WTC11 (cell line): ENCODE measurements around the gene PYGL.

Experiments used
- HMGA2 ChIP-seq: fragments of 250-450 bp; sonication (Bioruptor Pico); IDR thresholded peaks from 2 replicates; pipeline ENCODE4 v1.4.0; 2021; ENCODE audit warnings: mild to moderate bottlenecking, moderate library complexity
- JUN ChIP-seq: sonication (generic); formaldehyde crosslinking; IDR thresholded peaks from 2 replicates; pipeline ENCODE4 v1.8.0; 2023; ENCODE audit warnings: mild to moderate bottlenecking, missing genetic modification reagents
- NR2C2 ChIP-seq: sonication (generic); formaldehyde crosslinking; IDR thresholded peaks from 2 replicates; pipeline ENCODE4 v1.8.0; 2022; ENCODE audit warnings: mild to moderate bottlenecking, missing genetic modification reagents
- PRRX2 ChIP-seq: fragments of 250-450 bp; sonication (Bioruptor Pico); IDR thresholded peaks from 2 replicates; pipeline ENCODE4 v1.8.0; 2021; ENCODE audit warnings: mild to moderate bottlenecking
- SMAD3 ChIP-seq: sonication (generic); formaldehyde crosslinking; IDR thresholded peaks from 2 replicates; pipeline ENCODE4 v1.8.0; 2022; ENCODE audit warnings: missing genetic modification reagents, mild to moderate bottlenecking, borderline replicate concordance
- TEAD1 ChIP-seq: sonication (generic); formaldehyde crosslinking; IDR thresholded peaks from 2 replicates; pipeline ENCODE4 v1.8.0; 2022; ENCODE audit warnings: mild to moderate bottlenecking, missing genetic modification reagents
- TEAD4 ChIP-seq: sonication (generic); formaldehyde crosslinking; IDR thresholded peaks from 2 replicates; pipeline ENCODE4 v1.8.0; 2022; ENCODE audit warnings: mild to moderate bottlenecking, missing genetic modification reagents
- TF ChIP-seq, protein P1 (sequence below): sonication (generic); formaldehyde crosslinking; IDR thresholded peaks from 2 replicates; pipeline ENCODE4 v1.8.0; 2022; ENCODE audit warnings: mild to moderate bottlenecking, missing genetic modification reagents
- TF ChIP-seq, protein P2 (sequence below): sonication (generic); formaldehyde crosslinking; IDR thresholded peaks from 2 replicates; pipeline ENCODE4 v1.8.1; 2023; ENCODE audit warnings: mild to moderate bottlenecking, missing genetic modification reagents, moderate library complexity
- TF ChIP-seq, protein P3 (sequence below): sonication (generic); formaldehyde crosslinking; IDR thresholded peaks from 2 replicates; pipeline ENCODE4 v1.8.0; 2022; ENCODE audit warnings: mild to moderate bottlenecking, missing genetic modification reagents
- TF ChIP-seq, protein P4 (sequence below): fragments of 200-600 bp; IDR thresholded peaks from 2 replicates; pipeline ENCODE4 v1.8.0; 2022; ENCODE audit warnings: antibody characterized with exemption
- TF ChIP-seq, protein P5 (sequence below): sonication (generic); formaldehyde crosslinking; IDR thresholded peaks from 2 replicates; pipeline ENCODE4 v1.8.1; 2022; ENCODE audit warnings: missing genetic modification reagents, borderline replicate concordance
- TF ChIP-seq, protein P6 (sequence below): sonication (generic); formaldehyde crosslinking; IDR thresholded peaks from 2 replicates; pipeline ENCODE4 v1.8.1; 2022; ENCODE audit warnings: mild to moderate bottlenecking, moderate library complexity, missing genetic modification reagents
- TF ChIP-seq, protein P7 (sequence below): sonication (generic); formaldehyde crosslinking; IDR thresholded peaks from 2 replicates; pipeline ENCODE4 v1.8.1; 2023; ENCODE audit warnings: mild to moderate bottlenecking, moderate library complexity, missing genetic modification reagents

DNA sequence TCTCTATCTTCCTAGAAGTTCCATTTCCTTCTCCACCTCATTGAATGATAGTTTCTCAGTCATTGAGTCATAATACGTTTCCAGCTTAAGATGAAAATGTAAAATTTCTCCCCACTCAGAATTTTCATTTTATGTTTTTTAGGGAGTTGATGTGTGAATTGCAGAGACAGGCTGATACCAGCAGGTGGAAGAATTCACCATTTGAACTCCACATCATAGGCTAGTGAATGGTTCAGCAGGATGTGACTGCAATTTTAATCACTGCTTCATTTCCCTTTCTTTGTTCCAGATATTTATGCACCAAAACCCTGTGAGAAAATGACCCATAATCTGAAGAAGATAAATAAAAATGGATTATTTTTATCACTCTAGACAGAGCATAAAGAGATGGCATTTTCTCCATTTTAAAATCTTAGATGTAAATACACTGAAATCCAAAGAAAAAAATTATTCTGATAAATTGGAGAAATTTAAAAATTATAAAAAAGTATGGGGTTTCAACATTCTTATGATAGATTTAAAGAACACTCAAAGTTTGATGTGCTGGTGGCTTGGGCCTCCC lies 10.6 kb upstream of the PYGL start:
- no peak for TF ChIP-seq SMAD3 (CRISPR knock-in tag)
- no peak for TF ChIP-seq NR2C2 (CRISPR knock-in tag)
- TF ChIP-seq, protein P1, sequence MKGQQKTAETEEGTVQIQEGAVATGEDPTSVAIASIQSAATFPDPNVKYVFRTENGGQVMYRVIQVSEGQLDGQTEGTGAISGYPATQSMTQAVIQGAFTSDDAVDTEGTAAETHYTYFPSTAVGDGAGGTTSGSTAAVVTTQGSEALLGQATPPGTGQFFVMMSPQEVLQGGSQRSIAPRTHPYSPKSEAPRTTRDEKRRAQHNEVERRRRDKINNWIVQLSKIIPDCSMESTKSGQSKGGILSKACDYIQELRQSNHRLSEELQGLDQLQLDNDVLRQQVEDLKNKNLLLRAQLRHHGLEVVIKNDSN = no peak
- no peak for TF ChIP-seq TEAD1
- TF ChIP-seq, protein P2, sequence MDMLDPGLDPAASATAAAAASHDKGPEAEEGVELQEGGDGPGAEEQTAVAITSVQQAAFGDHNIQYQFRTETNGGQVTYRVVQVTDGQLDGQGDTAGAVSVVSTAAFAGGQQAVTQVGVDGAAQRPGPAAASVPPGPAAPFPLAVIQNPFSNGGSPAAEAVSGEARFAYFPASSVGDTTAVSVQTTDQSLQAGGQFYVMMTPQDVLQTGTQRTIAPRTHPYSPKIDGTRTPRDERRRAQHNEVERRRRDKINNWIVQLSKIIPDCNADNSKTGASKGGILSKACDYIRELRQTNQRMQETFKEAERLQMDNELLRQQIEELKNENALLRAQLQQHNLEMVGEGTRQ (CRISPR knock-in tag) = no peak
- TF ChIP-seq, protein P3, sequence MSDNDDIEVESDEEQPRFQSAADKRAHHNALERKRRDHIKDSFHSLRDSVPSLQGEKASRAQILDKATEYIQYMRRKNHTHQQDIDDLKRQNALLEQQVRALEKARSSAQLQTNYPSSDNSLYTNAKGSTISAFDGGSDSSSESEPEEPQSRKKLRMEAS (CRISPR knock-in tag) = no peak
- no peak for TF ChIP-seq JUN
- TF ChIP-seq, protein P4, sequence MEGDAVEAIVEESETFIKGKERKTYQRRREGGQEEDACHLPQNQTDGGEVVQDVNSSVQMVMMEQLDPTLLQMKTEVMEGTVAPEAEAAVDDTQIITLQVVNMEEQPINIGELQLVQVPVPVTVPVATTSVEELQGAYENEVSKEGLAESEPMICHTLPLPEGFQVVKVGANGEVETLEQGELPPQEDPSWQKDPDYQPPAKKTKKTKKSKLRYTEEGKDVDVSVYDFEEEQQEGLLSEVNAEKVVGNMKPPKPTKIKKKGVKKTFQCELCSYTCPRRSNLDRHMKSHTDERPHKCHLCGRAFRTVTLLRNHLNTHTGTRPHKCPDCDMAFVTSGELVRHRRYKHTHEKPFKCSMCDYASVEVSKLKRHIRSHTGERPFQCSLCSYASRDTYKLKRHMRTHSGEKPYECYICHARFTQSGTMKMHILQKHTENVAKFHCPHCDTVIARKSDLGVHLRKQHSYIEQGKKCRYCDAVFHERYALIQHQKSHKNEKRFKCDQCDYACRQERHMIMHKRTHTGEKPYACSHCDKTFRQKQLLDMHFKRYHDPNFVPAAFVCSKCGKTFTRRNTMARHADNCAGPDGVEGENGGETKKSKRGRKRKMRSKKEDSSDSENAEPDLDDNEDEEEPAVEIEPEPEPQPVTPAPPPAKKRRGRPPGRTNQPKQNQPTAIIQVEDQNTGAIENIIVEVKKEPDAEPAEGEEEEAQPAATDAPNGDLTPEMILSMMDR = peak; percentile 17; the same call in 1 of the 2 replicates
- TF ChIP-seq, protein P5, sequence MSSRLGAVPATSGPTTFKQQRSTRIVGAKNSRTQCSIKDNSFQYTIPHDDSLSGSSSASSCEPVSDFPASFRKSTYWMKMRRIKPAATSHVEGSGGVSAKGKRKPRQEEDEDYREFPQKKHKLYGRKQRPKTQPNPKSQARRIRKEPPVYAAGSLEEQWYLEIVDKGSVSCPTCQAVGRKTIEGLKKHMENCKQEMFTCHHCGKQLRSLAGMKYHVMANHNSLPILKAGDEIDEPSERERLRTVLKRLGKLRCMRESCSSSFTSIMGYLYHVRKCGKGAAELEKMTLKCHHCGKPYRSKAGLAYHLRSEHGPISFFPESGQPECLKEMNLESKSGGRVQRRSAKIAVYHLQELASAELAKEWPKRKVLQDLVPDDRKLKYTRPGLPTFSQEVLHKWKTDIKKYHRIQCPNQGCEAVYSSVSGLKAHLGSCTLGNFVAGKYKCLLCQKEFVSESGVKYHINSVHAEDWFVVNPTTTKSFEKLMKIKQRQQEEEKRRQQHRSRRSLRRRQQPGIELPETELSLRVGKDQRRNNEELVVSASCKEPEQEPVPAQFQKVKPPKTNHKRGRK = no peak
- TF ChIP-seq PRRX2 (CRISPR knock-in tag) = no peak
- TF ChIP-seq, protein P6, sequence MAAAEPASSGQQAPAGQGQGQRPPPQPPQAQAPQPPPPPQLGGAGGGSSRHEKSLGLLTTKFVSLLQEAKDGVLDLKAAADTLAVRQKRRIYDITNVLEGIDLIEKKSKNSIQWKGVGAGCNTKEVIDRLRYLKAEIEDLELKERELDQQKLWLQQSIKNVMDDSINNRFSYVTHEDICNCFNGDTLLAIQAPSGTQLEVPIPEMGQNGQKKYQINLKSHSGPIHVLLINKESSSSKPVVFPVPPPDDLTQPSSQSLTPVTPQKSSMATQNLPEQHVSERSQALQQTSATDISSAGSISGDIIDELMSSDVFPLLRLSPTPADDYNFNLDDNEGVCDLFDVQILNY = no peak
- TF ChIP-seq, protein P7, sequence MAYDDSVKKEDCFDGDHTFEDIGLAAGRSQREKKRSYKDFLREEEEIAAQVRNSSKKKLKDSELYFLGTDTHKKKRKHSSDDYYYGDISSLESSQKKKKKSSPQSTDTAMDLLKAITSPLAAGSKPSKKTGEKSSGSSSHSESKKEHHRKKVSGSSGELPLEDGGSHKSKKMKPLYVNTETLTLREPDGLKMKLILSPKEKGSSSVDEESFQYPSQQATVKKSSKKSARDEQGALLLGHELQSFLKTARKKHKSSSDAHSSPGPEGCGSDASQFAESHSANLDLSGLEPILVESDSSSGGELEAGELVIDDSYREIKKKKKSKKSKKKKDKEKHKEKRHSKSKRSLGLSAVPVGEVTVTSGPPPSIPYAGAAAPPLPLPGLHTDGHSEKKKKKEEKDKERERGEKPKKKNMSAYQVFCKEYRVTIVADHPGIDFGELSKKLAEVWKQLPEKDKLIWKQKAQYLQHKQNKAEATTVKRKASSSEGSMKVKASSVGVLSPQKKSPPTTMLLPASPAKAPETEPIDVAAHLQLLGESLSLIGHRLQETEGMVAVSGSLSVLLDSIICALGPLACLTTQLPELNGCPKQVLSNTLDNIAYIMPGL = no peak
- TF ChIP-seq HMGA2 = no peak
- no peak for TF ChIP-seq TEAD4
